ENCODE results near the gene IL1RL2.

The IL1RL2 gene

GRCh38 chr2:102158011-102158755, 28.6 kb upstream of the IL1RL2 start:
- DNase-seq (ENCODE audit: low read depth), result no peak

GRCh38 chr2:102159295-102159694, 27.5 kb upstream of the IL1RL2 start:
- peak; percentile 75 for DNase-seq (ENCODE audit: low read depth)

- DNase-seq (ENCODE audit: low read depth), result peak; percentile 70
Measured at GRCh38 chr2:102166189-102166845, 20.5 kb upstream of the IL1RL2 start.

- DNase-seq (ENCODE audit: low read depth), result no peak
Measured at GRCh38 chr2:102168026-102168771, 18.6 kb upstream of the IL1RL2 start.

- no peak for DNase-seq (ENCODE audit: low read depth)
Measured at GRCh38 chr2:102171946-102172345, 14.9 kb upstream of the IL1RL2 start.

GRCh38 chr2:102172745-102173144, 14.1 kb upstream of the IL1RL2 start:
- no peak for DNase-seq (ENCODE audit: low read depth)

GRCh38 chr2:102176172-102176571, 10.7 kb upstream of the IL1RL2 start:
- DNase-seq (ENCODE audit: low read depth), result no peak

GRCh38 chr2:102177814-102178478, 8.9 kb upstream of the IL1RL2 start:
- no peak for DNase-seq (ENCODE audit: low read depth)

GRCh38 chr2:102179061-102179460, 7.8 kb upstream of the IL1RL2 start:
- DNase-seq (ENCODE audit: low read depth), result no peak

GRCh38 chr2:102179788-102180686, 6.8 kb upstream of the IL1RL2 start:
- no peak for DNase-seq (ENCODE audit: low read depth)

GRCh38 chr2:102180687-102180999, 6.2 kb upstream of the IL1RL2 start:
- no peak for DNase-seq (ENCODE audit: low read depth)

- DNase-seq (ENCODE audit: low read depth), result no peak
Measured at GRCh38 chr2:102181376-102181775, 5.4 kb upstream of the IL1RL2 start.

GRCh38 chr2:102181919-102182635, 4.7 kb upstream of the IL1RL2 start:
- peak; percentile 78 for DNase-seq (ENCODE audit: low read depth)

- DNase-seq (ENCODE audit: low read depth), result no peak
Measured at GRCh38 chr2:102184018-102184417, 2.8 kb upstream of the IL1RL2 start.

GRCh38 chr2:102184568-102184967, 2.3 kb upstream of the IL1RL2 start:
- no peak for DNase-seq (ENCODE audit: low read depth)

- peak; percentile 51 for DNase-seq (ENCODE audit: low read depth)
Measured at GRCh38 chr2:102185347-102185746, 1.5 kb upstream of the IL1RL2 start.

- DNase-seq (ENCODE audit: low read depth), result peak; percentile 54
Measured at GRCh38 chr2:102187496-102188150, 800 bp downstream of the IL1RL2 start.

GRCh38 chr2:102190430-102191107, 3.7 kb downstream of the IL1RL2 start:
- DNase-seq (ENCODE audit: low read depth), result no peak

GRCh38 chr2:102191501-102191900, 4.7 kb downstream of the IL1RL2 start:
- no peak for DNase-seq (ENCODE audit: low read depth)

GRCh38 chr2:102193074-102193473, 6.3 kb downstream of the IL1RL2 start:
- DNase-seq (ENCODE audit: low read depth), result peak; percentile 50
